ENCODE measurements around the gene SORCS2.

DNA sequence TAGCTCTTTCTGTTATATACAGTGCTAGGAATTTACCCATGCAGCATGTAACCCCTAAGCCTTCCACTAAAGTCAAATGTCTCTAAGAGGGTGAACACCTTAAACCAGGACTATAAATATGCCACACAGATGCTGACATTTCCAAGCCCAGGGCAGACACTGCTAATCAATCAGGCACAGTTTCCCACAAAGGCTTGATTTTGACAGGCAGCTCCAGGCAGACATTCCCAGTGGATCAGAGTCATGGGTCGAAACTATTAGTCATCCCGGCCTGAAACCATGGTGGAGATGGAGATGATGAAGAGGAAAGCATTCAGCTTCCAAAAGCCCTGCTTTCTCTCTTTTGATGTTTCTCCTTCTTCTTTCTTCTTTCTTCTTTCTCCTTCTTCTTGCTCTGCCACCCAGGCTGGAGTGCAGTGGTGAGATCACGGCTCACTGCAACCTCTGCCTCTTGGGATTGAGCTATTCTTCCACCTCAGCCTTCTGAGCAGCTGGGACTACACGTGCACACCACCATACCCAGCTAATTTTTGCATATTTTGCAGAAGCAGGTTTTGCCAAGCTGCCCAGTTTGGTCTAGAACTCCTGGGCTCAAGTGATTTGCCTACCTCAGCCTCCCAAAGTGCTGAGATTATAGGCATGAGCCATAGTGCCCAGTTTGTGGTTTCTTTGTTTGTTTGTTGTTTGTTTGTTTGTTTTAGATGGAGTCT, 21.0 kb upstream of the SORCS2 start:
- TF ChIP-seq, protein P1, sequence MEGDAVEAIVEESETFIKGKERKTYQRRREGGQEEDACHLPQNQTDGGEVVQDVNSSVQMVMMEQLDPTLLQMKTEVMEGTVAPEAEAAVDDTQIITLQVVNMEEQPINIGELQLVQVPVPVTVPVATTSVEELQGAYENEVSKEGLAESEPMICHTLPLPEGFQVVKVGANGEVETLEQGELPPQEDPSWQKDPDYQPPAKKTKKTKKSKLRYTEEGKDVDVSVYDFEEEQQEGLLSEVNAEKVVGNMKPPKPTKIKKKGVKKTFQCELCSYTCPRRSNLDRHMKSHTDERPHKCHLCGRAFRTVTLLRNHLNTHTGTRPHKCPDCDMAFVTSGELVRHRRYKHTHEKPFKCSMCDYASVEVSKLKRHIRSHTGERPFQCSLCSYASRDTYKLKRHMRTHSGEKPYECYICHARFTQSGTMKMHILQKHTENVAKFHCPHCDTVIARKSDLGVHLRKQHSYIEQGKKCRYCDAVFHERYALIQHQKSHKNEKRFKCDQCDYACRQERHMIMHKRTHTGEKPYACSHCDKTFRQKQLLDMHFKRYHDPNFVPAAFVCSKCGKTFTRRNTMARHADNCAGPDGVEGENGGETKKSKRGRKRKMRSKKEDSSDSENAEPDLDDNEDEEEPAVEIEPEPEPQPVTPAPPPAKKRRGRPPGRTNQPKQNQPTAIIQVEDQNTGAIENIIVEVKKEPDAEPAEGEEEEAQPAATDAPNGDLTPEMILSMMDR (IDR thresholded peaks at IDR 0.05) = no peak
- no peak for TF ChIP-seq POLR2A (IDR thresholded peaks at IDR 0.05)

Data from right lobe of liver (tissue), 4 donors.